Activated naive CD4-positive, alpha-beta T cell treated with anti-CD3 and anti-CD28 coated beads, Interleukin-2, amount 50 U/mL, for 16 hours (primary cell): Measurements from ENCODE around the gene NGEF.
"Not testable (repeated sequence)": the region's sequence is repeated elsewhere in the genome, so short reads cannot be mapped to it uniquely, and the experiment has no call there.

ENCODE experiments used
- DNase-seq: peaks from one replicate; pipeline ENCODE4 v3.0.0-alpha.2; 2020

Gene NGEF

GRCh38 chr2:232860593-232861241 lies 152.3 kb downstream of the NGEF start:
- DNase-seq: no peak

- DNase-seq: no peak
Measured at GRCh38 chr2:232859385-232859916, 153.6 kb downstream of the NGEF start.

DNA sequence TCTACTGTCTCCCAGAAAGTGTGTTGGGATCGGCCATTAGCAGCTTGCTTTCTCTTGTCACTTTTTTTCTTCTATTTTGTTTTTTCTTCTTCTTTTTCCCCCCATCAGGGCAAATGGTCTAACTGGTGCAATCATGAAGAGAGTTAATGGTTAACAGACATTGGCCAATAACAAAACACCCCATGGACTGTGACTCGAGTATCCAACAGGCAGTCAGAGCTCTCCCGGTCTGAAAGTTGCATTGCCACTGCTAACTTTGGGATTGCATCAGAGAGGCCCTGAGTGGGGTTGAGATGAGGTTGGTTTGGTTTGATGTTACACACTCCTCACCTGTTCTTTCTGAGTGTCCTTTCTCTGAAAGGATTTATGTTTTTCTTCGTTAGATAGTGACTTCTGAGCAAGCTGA lies 155.9 kb downstream of the NGEF start:
- DNase-seq: no peak

DNA sequence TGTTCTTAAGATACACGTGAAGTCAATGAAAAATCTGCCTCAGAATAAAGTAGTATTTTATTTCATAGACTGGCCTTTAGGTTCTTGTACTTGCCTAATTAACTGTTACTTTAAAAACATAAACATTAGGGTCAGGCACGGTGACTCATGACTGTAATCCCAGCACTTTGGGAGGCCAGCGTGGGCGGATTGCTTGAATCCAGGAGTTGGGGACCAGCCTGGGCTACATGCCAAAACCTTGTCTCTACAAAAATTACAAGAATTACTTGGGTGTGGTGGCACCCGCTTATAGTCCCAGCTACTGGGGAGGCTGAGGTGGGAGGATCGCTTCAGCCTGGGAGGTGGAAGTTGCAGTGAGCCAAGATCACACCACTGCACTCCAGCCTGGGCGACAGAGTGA lies 159.0 kb downstream of the NGEF start:
- no peak for DNase-seq

DNA sequence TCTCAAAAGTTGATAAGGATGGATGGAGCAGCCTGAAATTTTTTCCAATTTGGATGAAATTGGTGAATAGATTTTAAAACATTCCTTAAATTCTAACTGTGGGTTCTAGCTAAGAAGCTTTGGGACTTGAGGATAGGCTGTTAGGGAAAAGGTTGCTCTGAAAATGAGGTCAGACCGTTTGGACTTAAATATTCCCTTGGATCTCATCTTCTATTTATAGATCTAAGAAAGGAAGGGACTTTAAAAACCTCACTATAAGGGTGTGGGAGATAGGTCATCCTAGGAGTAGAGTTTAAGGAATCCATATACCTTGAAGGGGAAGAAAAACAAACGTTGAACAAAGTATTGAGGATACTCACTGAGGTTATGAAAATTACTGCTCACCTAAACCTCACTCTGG lies 160.4 kb downstream of the NGEF start:
- DNase-seq: no peak

DNA sequence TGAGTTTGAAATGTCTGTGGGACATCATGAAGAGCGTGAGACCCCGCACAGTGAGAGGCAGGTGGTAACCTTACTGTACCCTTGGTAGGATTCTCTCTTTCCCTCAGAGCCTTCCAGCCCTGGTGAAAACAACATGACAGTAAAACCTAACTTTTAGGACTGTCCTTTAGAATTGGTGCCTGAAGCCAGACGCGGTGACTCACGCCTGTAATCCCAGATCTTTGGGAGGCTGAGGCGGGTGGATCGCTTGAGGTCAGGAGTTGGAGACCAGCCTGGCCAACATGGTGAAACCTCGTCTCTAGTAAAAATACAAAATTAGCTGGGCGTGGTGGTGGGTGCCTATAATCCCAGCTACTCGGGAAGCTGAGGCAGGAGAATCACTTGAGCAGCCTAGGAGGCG lies 161.0 kb downstream of the NGEF start:
- DNase-seq: not testable (repeated sequence)

DNA sequence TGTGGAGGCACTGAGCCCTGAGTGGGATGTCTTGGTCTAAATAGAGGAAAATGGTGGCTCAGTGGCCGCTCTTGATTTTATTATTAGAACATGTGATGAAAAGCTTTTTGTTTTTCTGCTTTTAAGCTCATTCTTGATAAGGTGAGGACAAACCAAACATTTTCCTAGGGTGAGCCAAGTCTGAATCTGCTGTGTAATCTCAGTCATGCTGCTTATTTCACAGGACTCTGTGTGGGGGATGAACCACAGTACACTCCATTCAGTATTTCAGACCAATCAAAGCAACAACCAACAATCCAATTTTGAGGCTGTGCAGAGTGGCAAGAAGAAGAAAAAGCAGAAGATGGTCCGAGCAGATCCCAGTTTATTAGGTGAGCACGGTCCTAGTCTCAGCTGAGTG lies 163.0 kb downstream of the NGEF start:
- DNase-seq: no peak

- DNase-seq: no peak
Measured at GRCh38 chr2:232846055-232846454, 167.0 kb downstream of the NGEF start.

DNA sequence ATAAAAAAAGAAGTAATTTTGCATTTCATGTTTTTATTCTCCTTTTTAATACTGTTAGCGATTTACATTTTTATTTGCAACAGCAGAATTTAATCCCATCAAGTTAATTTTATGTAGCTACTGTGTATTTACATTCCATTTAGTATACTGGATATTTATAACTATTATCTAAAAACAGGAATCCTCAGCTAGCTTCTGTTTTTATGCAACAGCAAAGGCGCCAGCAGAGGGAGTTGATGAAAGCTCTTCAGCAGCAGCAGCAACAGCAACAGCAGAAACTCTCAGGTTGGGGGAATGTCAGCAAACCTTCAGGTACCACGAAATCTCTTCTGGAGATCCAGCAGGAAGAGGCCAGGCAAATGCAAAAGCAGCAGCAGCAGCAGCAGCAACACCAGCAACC lies 169.2 kb downstream of the NGEF start:
- DNase-seq: no peak

GRCh38 chr2:232842689-232843088 lies 170.4 kb downstream of the NGEF start:
- no peak for DNase-seq

- DNase-seq: no peak
Measured at GRCh38 chr2:232839411-232840079, 173.5 kb downstream of the NGEF start.

DNA sequence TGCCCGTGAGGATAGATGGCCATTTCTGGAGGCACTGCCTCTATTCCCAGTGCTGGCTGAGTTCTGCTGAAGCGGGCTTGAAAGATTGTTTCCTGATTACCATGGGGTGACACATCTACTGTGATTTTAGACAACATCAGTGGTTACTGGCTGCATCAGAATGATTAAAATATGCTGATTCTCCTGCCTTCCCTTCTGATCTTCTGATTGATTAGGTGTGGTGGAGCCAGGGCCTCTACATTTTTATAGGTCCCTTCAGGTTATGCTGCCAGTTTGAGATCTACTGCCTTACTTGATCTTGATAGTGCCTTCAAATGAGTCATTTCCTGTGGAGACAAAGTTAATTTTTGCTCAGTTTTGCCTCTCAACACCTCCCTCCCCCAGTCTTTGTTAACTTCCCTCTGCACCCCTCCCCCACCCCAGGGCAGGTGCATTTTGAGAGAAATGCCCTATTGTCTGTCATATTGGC lies 174.6 kb downstream of the NGEF start:
- peak; percentile 32 for DNase-seq

DNA sequence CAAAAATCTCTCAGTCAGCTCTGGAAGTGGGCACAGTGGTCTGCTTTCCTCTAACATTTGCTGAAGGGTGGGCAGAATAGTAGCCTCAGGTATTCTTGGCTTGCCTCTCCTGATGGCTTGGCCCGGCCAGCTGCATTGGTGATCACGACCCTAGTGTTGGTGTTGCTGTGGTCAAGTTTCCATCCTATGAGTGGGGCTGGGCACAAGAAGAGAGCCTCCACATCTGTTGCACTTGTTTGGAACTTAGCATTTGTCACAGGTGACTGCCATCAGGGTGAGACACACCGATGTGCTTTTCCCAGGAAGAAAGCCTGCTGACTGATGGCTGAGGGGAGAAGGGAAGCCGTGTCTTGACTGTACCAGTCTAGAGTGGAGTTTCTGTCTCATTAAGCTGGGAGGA lies 176.1 kb downstream of the NGEF start:
- DNase-seq: no peak

DNA sequence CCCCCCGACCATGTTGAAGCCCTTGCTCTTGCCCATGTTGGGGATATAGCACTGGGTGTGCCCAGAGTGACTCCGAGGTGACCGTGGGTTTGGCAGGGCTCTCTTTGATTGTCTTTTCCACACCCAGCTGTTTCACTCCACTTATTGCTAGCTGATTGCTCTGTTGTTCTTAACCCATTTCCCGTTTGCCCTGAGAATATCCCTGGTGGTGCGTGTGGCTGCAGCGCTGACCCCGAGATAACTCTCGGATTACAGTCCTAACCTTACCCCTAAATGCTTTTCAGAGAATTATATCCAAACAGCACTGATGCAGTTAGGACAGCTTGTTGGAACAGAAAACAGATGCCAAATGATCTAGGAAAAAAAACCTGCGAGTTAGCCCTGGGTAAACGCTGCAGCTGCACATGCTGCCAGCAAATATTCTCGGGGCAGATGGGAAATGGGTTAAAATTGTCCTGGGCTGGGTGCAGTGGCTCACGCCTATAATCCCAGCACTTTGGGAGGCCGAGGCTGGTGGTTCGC lies 177.3 kb downstream of the NGEF start:
- DNase-seq: no peak

DNA sequence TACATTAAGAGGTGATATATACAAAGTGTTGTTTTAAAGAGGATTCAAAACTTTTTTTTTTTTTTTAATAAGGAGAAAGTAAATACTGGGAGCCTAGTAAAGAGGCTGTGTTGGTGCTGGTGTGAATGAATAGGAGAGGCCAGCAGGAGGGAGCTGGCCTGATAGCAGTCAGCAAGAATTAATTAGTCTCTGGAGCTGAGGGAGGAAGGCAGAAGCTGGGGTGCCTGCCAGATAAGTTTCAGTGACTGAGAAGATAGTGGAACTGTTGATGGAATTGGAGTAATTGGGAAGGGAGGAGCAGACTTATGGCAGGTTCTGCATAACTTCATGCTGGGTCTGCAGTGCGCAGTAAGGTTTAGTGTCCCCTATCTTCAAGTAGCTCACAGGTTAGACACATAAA lies 179.2 kb downstream of the NGEF start:
- no peak for DNase-seq

DNA sequence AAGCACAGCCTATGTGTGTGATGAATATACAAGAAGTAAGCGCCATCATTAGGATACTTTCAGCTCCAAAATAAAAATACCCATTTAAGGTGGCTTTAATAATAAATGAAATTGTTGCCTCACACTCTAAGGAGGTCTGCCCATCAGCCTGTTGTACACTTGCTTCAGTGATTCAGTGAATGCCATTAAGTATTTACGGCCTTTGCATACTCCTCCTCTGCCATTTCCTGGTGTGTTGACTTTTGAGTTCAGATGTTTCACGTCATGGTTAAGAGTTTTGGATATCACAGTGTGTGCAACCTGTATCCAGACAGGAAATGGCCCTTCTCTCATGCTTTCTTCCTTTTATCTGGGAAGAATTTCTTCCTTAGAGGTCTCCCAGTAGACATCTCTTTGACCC lies 181.6 kb downstream of the NGEF start:
- no peak for DNase-seq

GRCh38 chr2:232829988-232830387 lies 183.1 kb downstream of the NGEF start:
- no peak for DNase-seq
